NT2/D1 (cell line): ENCODE measurements around the gene SEMA6C.

Experiments used
- YY1 ChIP-seq: IDR thresholded peaks from 2 replicates; pipeline ENCODE4 v1.6.1; 2011; ENCODE audit not compliant: insufficient read length, insufficient read depth
- ZNF274 ChIP-seq: IDR thresholded peaks from 2 replicates; pipeline ENCODE4 v1.6.1; 2011; ENCODE audit warnings: mild to moderate bottlenecking, low read depth, low read length

DNA sequence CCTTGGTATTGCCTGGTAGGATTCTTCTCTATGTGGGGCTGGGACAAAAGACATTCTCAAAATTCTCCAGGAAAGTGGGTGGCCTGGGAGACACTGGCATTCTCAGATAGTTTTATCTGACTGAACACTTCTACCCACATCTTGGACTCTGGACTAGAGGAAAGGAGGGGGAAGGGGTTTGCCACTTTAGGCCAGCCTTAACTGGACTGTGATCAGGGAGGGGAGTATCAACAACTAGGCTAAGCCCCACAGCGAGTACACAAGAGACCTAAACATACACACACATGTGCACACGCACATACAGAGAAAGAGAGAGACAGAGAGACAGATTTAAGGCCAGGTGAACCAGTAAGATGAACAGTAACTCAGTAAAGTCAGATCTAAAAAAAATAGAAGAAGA is 1.2 kb upstream of the SEMA6C start:
- TF ChIP-seq YY1 (no peak), ZNF274 (no peak)
